GM19324 (cell line): Measurements from ENCODE around the gene DERL3.

Experiments used
- ATAC-seq: cut with Tn5 transposase; IDR thresholded peaks from one replicate; pipeline ENCODE4 v1.9.1; 2021; ENCODE audit warnings: mild to moderate bottlenecking, moderate library complexity; ENCODE audit not compliant: unreplicated experiment, low FRiP score

DERL3 gene

DNA sequence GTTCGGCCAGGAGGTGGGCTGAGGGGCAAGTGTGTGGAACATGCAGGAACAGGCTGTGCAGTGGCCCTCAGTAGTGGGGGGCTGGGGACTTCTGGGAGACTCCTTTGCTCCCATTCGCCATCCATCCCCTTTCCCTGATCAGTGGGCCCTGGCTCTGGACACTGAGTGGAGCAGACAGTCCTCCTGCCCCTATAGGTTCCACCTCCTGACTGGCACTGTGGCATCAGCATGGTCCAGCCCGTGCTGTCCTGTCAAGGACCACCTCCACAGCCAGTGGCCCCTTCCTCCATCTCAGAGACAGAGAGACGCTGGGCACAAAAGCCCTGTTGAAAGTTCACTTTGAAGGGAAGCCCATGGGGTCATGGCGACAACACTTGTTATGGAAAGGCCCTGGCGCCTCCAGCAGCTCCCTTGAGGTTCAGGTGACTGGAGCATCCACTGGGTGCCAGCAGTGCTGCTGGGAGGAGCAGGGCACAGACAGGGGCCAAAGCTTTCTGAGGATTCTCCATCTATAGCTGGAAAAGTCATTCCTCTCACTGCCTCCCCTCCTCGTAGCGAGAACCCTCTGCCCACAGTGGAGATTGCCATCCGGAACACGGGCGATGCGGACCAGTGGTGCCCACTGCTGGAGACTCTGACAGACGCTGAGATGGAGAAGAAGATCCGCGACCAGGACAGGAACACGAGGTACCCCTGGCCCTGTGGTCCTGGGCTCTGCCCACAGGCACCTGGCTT is 5.6 kb downstream of the DERL3 start:
- ATAC-seq, result no peak

- ATAC-seq, result no peak
Measured at GRCh38 chr22:23832226-23833016, 6.4 kb downstream of the DERL3 start.

- ATAC-seq, result no peak
Measured at GRCh38 chr22:23831781-23832180, 7.0 kb downstream of the DERL3 start.

DNA sequence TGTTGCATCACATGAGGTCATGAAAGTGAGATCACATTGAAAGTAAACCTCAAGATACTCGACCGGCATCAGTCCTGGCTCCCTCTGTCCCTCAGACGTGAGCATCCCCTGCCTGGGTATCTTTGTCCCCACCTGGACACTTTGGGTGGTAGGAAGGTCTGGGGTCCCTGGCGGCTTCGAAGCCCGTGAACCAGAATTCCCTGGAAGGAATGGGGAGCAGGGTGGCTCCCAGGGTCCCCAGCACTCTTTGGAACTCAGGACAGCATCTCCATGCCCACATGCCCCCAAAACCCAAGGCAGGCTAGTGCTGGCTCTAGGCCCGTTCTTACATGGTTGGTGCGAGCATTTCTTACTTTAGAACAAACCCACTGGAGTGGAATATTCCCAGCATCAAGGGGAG is 7.5 kb downstream of the DERL3 start:
- ATAC-seq, result no peak

- ATAC-seq, result no peak
Measured at GRCh38 chr22:23829845-23830372, 8.9 kb downstream of the DERL3 start.

GRCh38 chr22:23828800-23829680 is 9.8 kb downstream of the DERL3 start:
- no peak for ATAC-seq

- no peak for ATAC-seq
Measured at GRCh38 chr22:23827351-23827995, 11.3 kb downstream of the DERL3 start.

- ATAC-seq, result no peak
Measured at GRCh38 chr22:23826510-23827350, 12.1 kb downstream of the DERL3 start.

DNA sequence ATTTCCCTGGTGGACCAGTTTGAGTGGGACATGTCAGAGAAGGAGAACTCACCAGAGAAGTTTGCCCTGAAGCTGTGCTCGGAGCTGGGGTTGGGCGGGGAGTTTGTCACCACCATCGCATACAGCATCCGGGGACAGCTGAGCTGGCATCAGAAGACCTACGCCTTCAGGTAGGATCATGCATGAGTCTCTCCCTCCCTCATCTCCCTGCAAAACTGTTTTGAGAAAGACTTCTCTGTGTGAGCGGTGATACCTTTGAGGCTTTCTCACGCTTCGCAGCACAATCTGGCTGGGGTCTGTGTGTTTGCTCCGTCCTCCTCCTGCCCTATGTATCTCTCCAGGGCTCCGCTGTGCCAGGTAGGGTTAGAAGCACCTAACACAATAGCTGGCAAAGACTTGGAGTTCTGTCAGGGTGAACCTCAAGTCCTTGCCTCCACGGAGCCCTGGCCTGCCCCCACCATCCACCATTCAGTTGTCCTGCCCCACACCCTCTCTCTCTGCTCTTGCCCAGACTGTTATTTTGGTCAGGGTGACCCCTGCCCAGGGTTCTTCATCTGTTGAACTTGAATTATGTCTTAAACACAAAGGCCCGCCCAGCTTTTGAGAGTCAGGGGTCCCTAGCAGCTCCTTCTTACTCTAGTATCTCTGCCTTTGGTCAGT is 13.4 kb downstream of the DERL3 start:
- no peak for ATAC-seq

DNA sequence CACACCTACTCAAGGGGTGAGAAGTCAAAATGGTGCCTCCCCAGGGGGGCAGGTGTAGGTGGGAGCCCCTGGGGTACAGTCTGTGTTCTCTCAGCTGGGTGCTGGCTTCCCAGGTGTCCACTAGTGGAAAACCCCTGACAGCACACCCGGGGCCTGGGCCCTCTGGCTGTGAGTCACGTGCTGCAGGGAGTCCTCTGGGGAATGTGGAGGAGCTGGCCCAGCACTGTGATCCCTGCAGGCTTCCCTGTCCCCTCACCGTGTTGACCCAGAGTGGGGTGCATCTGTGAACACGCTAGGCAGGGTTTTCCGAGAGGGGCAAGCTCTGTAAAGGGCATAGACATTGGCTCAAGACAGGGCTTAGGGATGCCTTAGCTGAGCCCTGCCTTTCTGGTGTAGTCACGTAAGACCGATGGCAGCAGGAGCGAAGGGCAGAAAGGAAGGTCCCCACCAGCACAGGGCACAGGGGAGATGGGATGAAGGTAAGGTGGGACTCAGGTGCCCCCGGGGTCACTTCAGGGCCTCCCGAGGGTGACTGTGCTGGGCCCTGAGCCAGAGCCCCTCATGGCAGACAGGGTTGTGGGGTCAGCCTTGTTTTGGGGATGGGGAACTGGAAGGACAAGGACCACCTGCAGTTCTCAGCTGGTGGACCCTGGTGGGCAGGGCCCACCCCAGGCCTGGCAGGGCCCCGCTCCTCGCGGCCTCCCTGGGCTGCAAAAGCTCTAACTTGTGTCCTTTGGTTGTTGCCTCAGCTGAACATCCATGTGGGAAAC is 14.1 kb downstream of the DERL3 start:
- ATAC-seq, result no peak

DNA sequence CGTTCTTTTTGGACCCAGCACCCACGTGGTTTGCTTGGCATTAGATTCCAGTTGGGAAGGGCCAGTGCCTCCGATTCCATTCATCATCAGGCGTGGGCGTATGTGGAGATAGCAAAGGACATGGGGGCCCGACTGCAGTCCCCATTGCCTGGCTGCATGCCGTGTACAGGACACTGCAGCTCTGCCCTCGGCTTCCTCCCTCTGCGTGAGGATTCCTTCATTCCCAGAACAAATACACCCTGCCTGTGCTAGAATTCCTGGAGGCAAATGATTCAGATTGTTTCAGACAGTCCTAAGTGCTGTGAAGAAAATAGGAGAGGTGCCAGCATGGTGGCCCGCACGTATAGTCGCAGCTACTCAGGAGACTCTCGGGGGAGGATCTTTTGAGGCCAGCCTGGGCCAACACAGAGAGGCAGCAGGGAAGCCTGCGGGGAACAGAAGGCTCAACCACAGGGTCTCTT is 15.4 kb downstream of the DERL3 start:
- ATAC-seq, result no peak

DNA sequence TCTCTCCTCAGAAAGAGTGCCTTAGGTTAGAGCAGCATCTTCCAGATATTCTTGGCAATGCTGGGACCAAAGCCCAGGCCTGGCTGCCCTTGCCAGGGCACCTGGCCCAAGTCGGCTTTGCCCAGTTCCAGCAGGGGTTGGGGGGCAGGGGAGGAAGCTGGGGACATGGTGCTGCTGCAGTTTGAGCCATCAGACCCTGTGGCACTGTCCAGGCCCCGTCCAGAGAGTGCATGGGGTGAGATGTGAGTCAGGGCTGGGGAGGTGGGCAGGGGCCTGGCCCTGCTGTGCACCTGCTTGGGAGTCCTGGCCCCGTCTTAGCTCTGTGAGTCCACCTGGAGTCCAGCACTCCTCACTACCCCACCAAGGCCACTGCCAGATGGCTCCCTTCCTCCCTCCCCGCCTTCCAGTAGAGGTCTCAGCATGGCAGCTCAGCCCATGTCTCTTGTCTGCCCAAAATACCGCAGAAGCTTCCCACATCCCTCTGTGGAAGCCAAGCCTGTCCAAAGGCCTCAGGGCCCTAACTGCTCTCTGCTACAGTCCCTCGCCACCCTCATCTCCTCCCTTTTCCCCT is 16.6 kb downstream of the DERL3 start:
- no peak for ATAC-seq

DNA sequence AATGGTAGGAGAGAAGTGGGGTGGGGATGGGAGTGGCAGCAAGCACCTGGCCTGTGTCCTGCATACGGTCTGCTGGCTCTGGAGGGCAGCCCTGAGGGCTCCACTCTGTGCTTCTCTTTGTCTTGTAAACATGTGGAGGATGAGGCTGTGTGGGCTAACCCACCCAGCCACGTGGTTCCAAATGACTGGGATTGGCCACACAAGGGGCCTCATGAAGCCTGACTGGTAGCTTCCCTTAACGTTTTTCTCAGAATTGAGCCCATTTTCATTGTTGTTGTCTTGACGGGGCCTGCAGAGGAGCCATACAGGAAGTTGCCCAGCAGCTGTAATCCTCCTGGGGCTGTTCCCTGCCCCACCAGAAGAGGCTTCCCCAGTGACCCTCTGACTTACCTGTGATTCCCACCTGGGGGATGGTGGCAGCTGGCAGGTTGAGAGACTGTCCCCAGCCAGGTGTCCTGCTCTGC is 18.0 kb downstream of the DERL3 start:
- no peak for ATAC-seq

DNA sequence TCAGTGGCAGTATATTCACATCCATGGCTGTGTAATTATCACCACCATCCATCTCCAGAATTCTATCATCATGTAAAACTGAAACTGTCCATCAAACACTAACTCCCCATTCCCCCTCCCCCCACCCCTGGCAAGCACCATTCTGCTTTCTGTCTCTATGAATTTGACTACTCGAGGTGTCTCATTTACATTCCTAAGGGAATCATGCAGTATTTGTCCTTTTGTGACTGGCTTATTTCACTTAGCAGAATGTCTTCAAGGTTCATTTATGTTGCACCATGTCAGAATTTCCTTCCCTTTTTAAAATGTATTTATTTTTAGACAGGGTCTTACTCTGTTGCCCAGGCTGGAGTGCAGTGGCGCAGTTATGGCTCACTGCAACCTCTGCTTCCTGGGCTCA is 20.3 kb downstream of the DERL3 start:
- ATAC-seq, result no peak

GRCh38 chr22:23817146-23817545 is 21.7 kb downstream of the DERL3 start:
- ATAC-seq, result no peak

- no peak for ATAC-seq
Measured at GRCh38 chr22:23816156-23816976, 22.4 kb downstream of the DERL3 start.
